H9 (cell line): ENCODE results near the gene FBN3. TPM values are rescaled to one million over a fixed set of nuclear protein-coding genes. Genes with fewer than 3 reads are reported as not detected.
A peak's percentile ranks its signal among the peaks of the same experiment; 100 is the strongest.

Experiments
- DNase-seq: peaks from one replicate; pipeline ENCODE4 v3.0.0-alpha.2; 2017
- H2AFZ ChIP-seq: one replicate; pipeline ENCODE4 v1.6.1; 2013; ENCODE audit warnings: mild to moderate bottlenecking, low read length, control low read depth, moderate library complexity
- H2AK5ac ChIP-seq: 2 replicates; pipeline ENCODE4 v1.6.1; 2013; ENCODE audit warnings: low read length, control low read depth, mixed read lengths; ENCODE audit not compliant: insufficient read length
- H2BK120ac ChIP-seq: one replicate; pipeline ENCODE4 v1.6.1; 2013; ENCODE audit warnings: low read depth, mild to moderate bottlenecking, low read length, control low read depth, inconsistent platforms; ENCODE audit not compliant: poor library complexity, severe bottlenecking
- H2BK12ac ChIP-seq: 2 replicates; pipeline ENCODE4 v1.6.1; 2013; ENCODE audit warnings: low read length, control low read depth, mixed read lengths, low read depth; ENCODE audit not compliant: insufficient read length
- H2BK15ac ChIP-seq: 2 replicates; pipeline ENCODE4 v1.6.1; 2013; ENCODE audit warnings: low read depth, low read length, control low read depth
- H2BK20ac ChIP-seq: one replicate; pipeline ENCODE4 v1.6.1; 2013; ENCODE audit warnings: low read depth, mild to moderate bottlenecking, low read length, control low read depth, inconsistent platforms; ENCODE audit not compliant: poor library complexity, severe bottlenecking
- H2BK5ac ChIP-seq: 2 replicates; pipeline ENCODE4 v1.6.1; 2013; ENCODE audit warnings: low read length, control low read depth, mixed read lengths; ENCODE audit not compliant: insufficient read length
- H3K14ac ChIP-seq: 2 replicates; pipeline ENCODE4 v1.6.1; 2013; ENCODE audit warnings: low read length, control low read depth; ENCODE audit not compliant: insufficient read depth
- H3K18ac ChIP-seq: 2 replicates; pipeline ENCODE4 v1.6.1; 2013; ENCODE audit warnings: low read depth, mild to moderate bottlenecking, mixed read lengths, low read length, control low read depth; ENCODE audit not compliant: insufficient read length
- H3K23ac ChIP-seq: 2 replicates; pipeline ENCODE4 v1.6.1; 2013; ENCODE audit warnings: low read length, control low read depth, mixed read lengths, low read depth; ENCODE audit not compliant: insufficient read length
- H3K23me2 ChIP-seq: 2 replicates; pipeline ENCODE4 v1.6.1; 2013; ENCODE audit warnings: low read depth, mild to moderate bottlenecking, mixed read lengths, low read length, control low read depth; ENCODE audit not compliant: insufficient read length, poor library complexity, severe bottlenecking
- H3K27ac ChIP-seq: 2 replicates; pipeline ENCODE4 v1.5.1; 2013; ENCODE audit warnings: low read length, control low read depth, mixed read lengths, low read depth; ENCODE audit not compliant: insufficient read length
- H3K27me3 ChIP-seq: 2 replicates; pipeline ENCODE4 v1.6.1; 2013; ENCODE audit warnings: low read length, control low read depth, inconsistent platforms; ENCODE audit not compliant: insufficient read depth
- H3K4ac ChIP-seq: 2 replicates; pipeline ENCODE4 v1.6.1; 2013; ENCODE audit warnings: low read depth, mild to moderate bottlenecking, control low read depth, inconsistent platforms, low read length, moderate library complexity
- H3K4me1 ChIP-seq: 2 replicates; pipeline ENCODE4 v1.6.1; 2013; ENCODE audit warnings: low read length, control low read depth, inconsistent platforms; ENCODE audit not compliant: insufficient read depth
- H3K4me2 ChIP-seq: 2 replicates; pipeline ENCODE4 v1.6.1; 2013; ENCODE audit warnings: low read length, control low read depth, mixed read lengths; ENCODE audit not compliant: insufficient read length, insufficient read depth
- H3K56ac ChIP-seq: 2 replicates; pipeline ENCODE4 v1.6.1; 2013; ENCODE audit warnings: low read depth, mild to moderate bottlenecking, mixed read lengths, low read length, control low read depth; ENCODE audit not compliant: insufficient read length
- H3K79me1 ChIP-seq: 2 replicates; pipeline ENCODE4 v1.6.1; 2013; ENCODE audit warnings: low read depth, mild to moderate bottlenecking, moderate library complexity, low read length, control low read depth, inconsistent platforms; ENCODE audit not compliant: insufficient read depth, poor library complexity, severe bottlenecking
- H3K79me2 ChIP-seq: 2 replicates; pipeline ENCODE4 v1.6.1; 2013; ENCODE audit warnings: low read length, control low read depth, inconsistent platforms; ENCODE audit not compliant: insufficient read depth
- H3K9ac ChIP-seq: 2 replicates; pipeline ENCODE4 v1.6.1; 2013; ENCODE audit warnings: low read length, control low read depth, mixed read lengths; ENCODE audit not compliant: insufficient read length; ENCODE audit errors: extremely low read depth
- H3K9me3 ChIP-seq: one replicate; pipeline ENCODE4 v1.6.1; 2013; ENCODE audit warnings: low read depth, low read length, inconsistent platforms; ENCODE audit not compliant: control insufficient read depth
- H3T11ph ChIP-seq: one replicate; pipeline ENCODE4 v1.6.1; 2013; ENCODE audit warnings: mild to moderate bottlenecking, low read length, control low read depth, inconsistent platforms
- H4K20me1 ChIP-seq: one replicate; pipeline ENCODE4 v1.6.1; 2013; ENCODE audit not compliant: control insufficient read depth, insufficient read length, insufficient read depth
- H4K5ac ChIP-seq: 2 replicates; pipeline ENCODE4 v1.6.1; 2013; ENCODE audit warnings: low read depth, mild to moderate bottlenecking, mixed read lengths, low read length, control low read depth; ENCODE audit not compliant: insufficient read length
- H4K8ac ChIP-seq: replicated peaks from 2 replicates; pipeline ENCODE4 v1.6.1; 2013; ENCODE audit warnings: low read length, control low read depth, mixed read lengths, low read depth; ENCODE audit not compliant: insufficient read length
- H4K91ac ChIP-seq: 2 replicates; pipeline ENCODE4 v1.6.1; 2013; ENCODE audit warnings: low read depth, mild to moderate bottlenecking, moderate library complexity, mixed read lengths, low read length, control low read depth; ENCODE audit not compliant: insufficient read length
- H3K27ac Mint-ChIP-seq, 3 experiments: 2 replicates in 2 of 3; 3 replicates in 1 of 3; pipeline ENCODE4 v1.8.0; 2020 to 2021; ENCODE audit warnings: mixed read lengths in 3 of 3, mild to moderate bottlenecking in 1 of 3, moderate library complexity in 1 of 3
- H3K27me3 Mint-ChIP-seq: 2 replicates; pipeline ENCODE4 v1.8.0; 2021; ENCODE audit warnings: low read depth, mild to moderate bottlenecking, moderate library complexity, mixed read lengths
- H3K36me3 Mint-ChIP-seq, 3 experiments: 2 replicates in 2 of 3; 3 replicates in 1 of 3; pipeline ENCODE4 v1.8.0; 2020 to 2021; ENCODE audit warnings: low read depth in 3 of 3, mixed read lengths in 3 of 3; ENCODE audit not compliant: insufficient read depth in 1 of 3
- H3K4me1 Mint-ChIP-seq, 2 experiments: 2 replicates each; pipeline ENCODE4 v1.8.0; 2020; ENCODE audit warnings: mixed read lengths in 2 of 2
- H3K4me3 Mint-ChIP-seq, 2 experiments: 2 replicates in 1 of 2; 3 replicates in 1 of 2; pipeline ENCODE4 v1.8.0; 2020 to 2021; ENCODE audit warnings: mild to moderate bottlenecking in 2 of 2, mixed read lengths in 2 of 2, moderate library complexity in 1 of 2
- H3K9me3 Mint-ChIP-seq, 2 experiments: 2 replicates in 1 of 2; 3 replicates in 1 of 2; pipeline ENCODE4 v1.8.0; 2020; ENCODE audit warnings: mild to moderate bottlenecking in 2 of 2, mixed read lengths in 2 of 2, moderate library complexity in 1 of 2
- WGBS: extraction: QIAGEN DNeasy Blood & Tissue Kit; methylation state at CpG from one replicate; pipeline ENCODE4 v1.1.7; 2013; ENCODE audit warnings: missing lambda C conversion rate, low lambda C conversion rate, mixed read lengths; ENCODE audit not compliant: insufficient read length; ENCODE audit errors: extremely low coverage; 5-methylcytosine and 5-hydroxymethylcytosine counted together
- total RNA-seq: library from RNA; stranded (reverse); gene quantifications from 2 replicates; pipeline ENCODE4 v1.2.1, GENCODE V29; 2021
- TF ChIP-seq, protein P1 (sequence below): fragments of 200-600 bp; sonication (generic); conservative IDR thresholded peaks from 3 replicates; pipeline ENCODE4 v1.8.0; 2021; ENCODE audit warnings: antibody characterized with exemption, mild to moderate bottlenecking

Gene FBN3
- total RNA-seq, 1 experiment from 2014 or later, result 31.0 TPM

GRCh38 chr19:8143041-8143440 is 6.4 kb downstream of the FBN3 start:
- Histone ChIP-seq H2BK5ac (no peak overlapping the region), H3K18ac (no peak overlapping the region), H3K27me3 (no peaks in the 10 kb centered on the region), H3K4ac (no peak overlapping the region), H2BK120ac (no peak overlapping the region), H3K9me3 (no peaks in the 10 kb centered on the region), H3K79me2 (no peaks in the 10 kb centered on the region), H2BK20ac (no peak overlapping the region), H2AFZ (no peak overlapping the region), H2AK5ac (no peak overlapping the region), H3K23me2 (peaks cover 6% of the 10 kb centered on the region), H3K14ac (no peak overlapping the region), H4K5ac (no peak overlapping the region), H3K56ac (no peak overlapping the region), H4K8ac (no peak overlapping the region), H3K4me2 (no peak overlapping the region), H2BK15ac (no peak overlapping the region), H2BK12ac (no peak overlapping the region), H3K27ac (no peak overlapping the region), H4K91ac (no peak overlapping the region), H3K4me1 (no peaks in the 10 kb centered on the region), H4K20me1 (no peaks in the 10 kb centered on the region), H3T11ph (no peak overlapping the region), H3K9ac (no peak overlapping the region), H3K23ac (no peak overlapping the region), H3K79me1 (no peaks in the 10 kb centered on the region)
- Mint-ChIP-seq H3K4me1 (peaks cover 16 to 28% of the 10 kb centered on the region in 2 experiments), H3K27me3 (no peaks in the 10 kb centered on the region; the same call in 1 of the 2 replicates), H3K27ac (peak overlapping the region; percentile 74 to 91 (median 76); a peak in 5 of 7 replicates), H3K4me3 (no peak overlapping the region; a peak in 1 of 5 replicates), H3K36me3 (peaks cover 10 to 37% (median 23%) of the 10 kb centered on the region in 3 experiments; a peak in 6 of 7 replicates), H3K9me3 (no peaks in the 10 kb centered on the region)
- no peak for DNase-seq
- no CpG with 5 or more reads among the region's 10 CpGs for WGBS
- TF ChIP-seq, protein P1, sequence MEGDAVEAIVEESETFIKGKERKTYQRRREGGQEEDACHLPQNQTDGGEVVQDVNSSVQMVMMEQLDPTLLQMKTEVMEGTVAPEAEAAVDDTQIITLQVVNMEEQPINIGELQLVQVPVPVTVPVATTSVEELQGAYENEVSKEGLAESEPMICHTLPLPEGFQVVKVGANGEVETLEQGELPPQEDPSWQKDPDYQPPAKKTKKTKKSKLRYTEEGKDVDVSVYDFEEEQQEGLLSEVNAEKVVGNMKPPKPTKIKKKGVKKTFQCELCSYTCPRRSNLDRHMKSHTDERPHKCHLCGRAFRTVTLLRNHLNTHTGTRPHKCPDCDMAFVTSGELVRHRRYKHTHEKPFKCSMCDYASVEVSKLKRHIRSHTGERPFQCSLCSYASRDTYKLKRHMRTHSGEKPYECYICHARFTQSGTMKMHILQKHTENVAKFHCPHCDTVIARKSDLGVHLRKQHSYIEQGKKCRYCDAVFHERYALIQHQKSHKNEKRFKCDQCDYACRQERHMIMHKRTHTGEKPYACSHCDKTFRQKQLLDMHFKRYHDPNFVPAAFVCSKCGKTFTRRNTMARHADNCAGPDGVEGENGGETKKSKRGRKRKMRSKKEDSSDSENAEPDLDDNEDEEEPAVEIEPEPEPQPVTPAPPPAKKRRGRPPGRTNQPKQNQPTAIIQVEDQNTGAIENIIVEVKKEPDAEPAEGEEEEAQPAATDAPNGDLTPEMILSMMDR, result no peak
